Lower leg skin (tissue), 3 donors: ENCODE measurements around the gene RUSF1.

ENCODE experiments used
- POLR2A ChIP-seq, 2 donors: fragments of 450-650 bp; IDR thresholded peaks; one replicate each; pipeline ENCODE4 v1.6.1; 2016 to 2017; ENCODE audit warnings: antibody characterized with exemption in 2 of 2, mild to moderate bottlenecking in 1 of 2, moderate library complexity in 1 of 2
- TF ChIP-seq, protein P1 (sequence below), 3 donors: fragments of 450-650 bp; IDR thresholded peaks; one replicate each; pipeline ENCODE4 v1.5.1; 2016; ENCODE audit warnings: antibody characterized with exemption in 3 of 3, mild to moderate bottlenecking in 3 of 3, moderate library complexity in 2 of 3

DNA sequence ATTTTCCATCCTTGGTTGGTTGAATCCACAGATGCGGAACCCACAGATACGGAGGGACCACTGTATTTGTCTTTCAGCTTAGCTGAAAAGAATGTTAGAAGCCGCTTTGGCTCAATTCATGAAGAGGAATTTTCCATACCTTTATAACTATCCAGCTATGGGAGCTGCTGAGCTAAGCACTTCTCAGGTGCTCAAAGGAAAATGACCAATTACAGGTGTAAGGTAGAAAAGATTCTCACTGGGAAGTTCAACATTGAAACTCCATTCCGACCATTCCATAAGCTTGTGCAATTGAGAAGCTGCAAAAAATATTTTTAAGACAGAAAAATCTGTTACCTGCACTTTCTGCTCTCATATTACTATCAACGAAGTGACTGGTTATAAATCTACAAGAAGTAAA is 22.2 kb upstream of the RUSF1 start:
- TF ChIP-seq, protein P1, sequence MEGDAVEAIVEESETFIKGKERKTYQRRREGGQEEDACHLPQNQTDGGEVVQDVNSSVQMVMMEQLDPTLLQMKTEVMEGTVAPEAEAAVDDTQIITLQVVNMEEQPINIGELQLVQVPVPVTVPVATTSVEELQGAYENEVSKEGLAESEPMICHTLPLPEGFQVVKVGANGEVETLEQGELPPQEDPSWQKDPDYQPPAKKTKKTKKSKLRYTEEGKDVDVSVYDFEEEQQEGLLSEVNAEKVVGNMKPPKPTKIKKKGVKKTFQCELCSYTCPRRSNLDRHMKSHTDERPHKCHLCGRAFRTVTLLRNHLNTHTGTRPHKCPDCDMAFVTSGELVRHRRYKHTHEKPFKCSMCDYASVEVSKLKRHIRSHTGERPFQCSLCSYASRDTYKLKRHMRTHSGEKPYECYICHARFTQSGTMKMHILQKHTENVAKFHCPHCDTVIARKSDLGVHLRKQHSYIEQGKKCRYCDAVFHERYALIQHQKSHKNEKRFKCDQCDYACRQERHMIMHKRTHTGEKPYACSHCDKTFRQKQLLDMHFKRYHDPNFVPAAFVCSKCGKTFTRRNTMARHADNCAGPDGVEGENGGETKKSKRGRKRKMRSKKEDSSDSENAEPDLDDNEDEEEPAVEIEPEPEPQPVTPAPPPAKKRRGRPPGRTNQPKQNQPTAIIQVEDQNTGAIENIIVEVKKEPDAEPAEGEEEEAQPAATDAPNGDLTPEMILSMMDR (IDR thresholded peaks at IDR 0.05), result no peak
- no peak for TF ChIP-seq POLR2A (IDR thresholded peaks at IDR 0.05)
